ENCODE measurements around the gene MSANTD2.

MSANTD2 gene

GRCh38 chr11:124807660-124808270 lies 7.6 kb upstream of the MSANTD2 start:
- Histone ChIP-seq H3K27me3 (ENCODE audit: insufficient read depth, low read length) (no peaks in the 10 kb centered on the region), H4K20me1 (ENCODE audit: insufficient read depth, low read length) (no peaks in the 10 kb centered on the region)

DNA sequence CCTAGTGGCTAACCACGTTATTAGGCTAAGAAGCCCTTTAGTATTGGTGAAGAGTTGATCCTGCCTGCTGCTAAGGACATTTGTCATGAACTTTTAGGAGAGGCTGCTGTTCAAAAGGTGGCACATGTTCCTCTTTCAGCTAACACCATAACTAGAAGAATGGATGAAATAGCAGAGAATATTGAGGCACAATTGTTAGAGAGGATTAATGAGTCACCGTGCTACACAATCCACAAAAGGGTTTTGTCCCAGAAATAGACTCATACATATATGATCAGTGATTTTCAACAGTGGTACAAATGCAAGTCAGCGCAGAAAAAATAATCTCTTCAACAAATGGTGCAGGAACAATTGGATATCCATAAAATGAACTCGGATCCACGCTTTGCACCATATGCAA lies 7.0 kb upstream of the MSANTD2 start:
- no peak overlapping the region for H3K27ac ChIP-seq (ENCODE audit: low read depth, low read length, poor library complexity, severe bottlenecking)
- no peaks in the 10 kb centered on the region for H3K36me3 ChIP-seq (ENCODE audit: insufficient read depth, low read length)
- H3K4me2 ChIP-seq (ENCODE audit: low read length) = no peak overlapping the region
- no peaks in the 10 kb centered on the region for H3K79me2 ChIP-seq (ENCODE audit: insufficient read depth, low read length)
- no peak overlapping the region for H3K4me3 ChIP-seq (ENCODE audit: low read depth, low read length, poor library complexity, severe bottlenecking)
- no peaks in the 10 kb centered on the region for H4K20me1 ChIP-seq (ENCODE audit: insufficient read depth, low read length)
- no peaks in the 10 kb centered on the region for H3K4me1 ChIP-seq (ENCODE audit: insufficient read depth, low read length, severe bottlenecking)
- no peak for TF ChIP-seq EZH2 (IDR thresholded peaks at IDR 0.05; ENCODE audit: borderline replicate concordance, low read length)
- TF ChIP-seq, protein P1, sequence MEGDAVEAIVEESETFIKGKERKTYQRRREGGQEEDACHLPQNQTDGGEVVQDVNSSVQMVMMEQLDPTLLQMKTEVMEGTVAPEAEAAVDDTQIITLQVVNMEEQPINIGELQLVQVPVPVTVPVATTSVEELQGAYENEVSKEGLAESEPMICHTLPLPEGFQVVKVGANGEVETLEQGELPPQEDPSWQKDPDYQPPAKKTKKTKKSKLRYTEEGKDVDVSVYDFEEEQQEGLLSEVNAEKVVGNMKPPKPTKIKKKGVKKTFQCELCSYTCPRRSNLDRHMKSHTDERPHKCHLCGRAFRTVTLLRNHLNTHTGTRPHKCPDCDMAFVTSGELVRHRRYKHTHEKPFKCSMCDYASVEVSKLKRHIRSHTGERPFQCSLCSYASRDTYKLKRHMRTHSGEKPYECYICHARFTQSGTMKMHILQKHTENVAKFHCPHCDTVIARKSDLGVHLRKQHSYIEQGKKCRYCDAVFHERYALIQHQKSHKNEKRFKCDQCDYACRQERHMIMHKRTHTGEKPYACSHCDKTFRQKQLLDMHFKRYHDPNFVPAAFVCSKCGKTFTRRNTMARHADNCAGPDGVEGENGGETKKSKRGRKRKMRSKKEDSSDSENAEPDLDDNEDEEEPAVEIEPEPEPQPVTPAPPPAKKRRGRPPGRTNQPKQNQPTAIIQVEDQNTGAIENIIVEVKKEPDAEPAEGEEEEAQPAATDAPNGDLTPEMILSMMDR (IDR thresholded peaks at IDR 0.05; ENCODE audit: low read length) = no peak
- no peak overlapping the region for H3K9ac ChIP-seq (ENCODE audit: low read length)
- H3F3A ChIP-seq (ENCODE audit: insufficient read depth, low read length) = no peaks in the 10 kb centered on the region
- H3K9me3 ChIP-seq (ENCODE audit: low read length) = no peaks in the 10 kb centered on the region
- H2AFZ ChIP-seq (ENCODE audit: low read length) = no peak overlapping the region
- H3K9me2 ChIP-seq (ENCODE audit: low read depth, low read length) = no peaks in the 10 kb centered on the region
- H3K27me3 ChIP-seq (ENCODE audit: insufficient read depth, low read length) = no peaks in the 10 kb centered on the region

More at GRCh38 chr11:124807660-124808270, 7.6 kb upstream of the MSANTD2 start:
- no peaks in the 10 kb centered on the region for H3K9me2 ChIP-seq (ENCODE audit: low read depth, low read length)
- no peak overlapping the region for H3K9ac ChIP-seq (ENCODE audit: low read length)
- TF ChIP-seq, protein P1 (IDR thresholded peaks at IDR 0.05; ENCODE audit: low read length) = no peak
- no peak for TF ChIP-seq EZH2 (IDR thresholded peaks at IDR 0.05; ENCODE audit: borderline replicate concordance, low read length)
- no peak overlapping the region for H2AFZ ChIP-seq (ENCODE audit: low read length)
- H3K4me1 ChIP-seq (ENCODE audit: insufficient read depth, low read length, severe bottlenecking) = no peaks in the 10 kb centered on the region
- H3K4me3 ChIP-seq (ENCODE audit: low read depth, low read length, poor library complexity, severe bottlenecking) = no peak overlapping the region
- H3K4me2 ChIP-seq (ENCODE audit: low read length) = no peak overlapping the region
- no peaks in the 10 kb centered on the region for H3K9me3 ChIP-seq (ENCODE audit: low read length)
- H3F3A ChIP-seq (ENCODE audit: insufficient read depth, low read length) = no peaks in the 10 kb centered on the region
- no peaks in the 10 kb centered on the region for H3K79me2 ChIP-seq (ENCODE audit: insufficient read depth, low read length)
- no peaks in the 10 kb centered on the region for H3K36me3 ChIP-seq (ENCODE audit: insufficient read depth, low read length)
- H3K27ac ChIP-seq (ENCODE audit: low read depth, low read length, poor library complexity, severe bottlenecking) = no peak overlapping the region

- Histone ChIP-seq H2AFZ (ENCODE audit: low read length) (no peak overlapping the region), H3K4me2 (ENCODE audit: low read length) (no peak overlapping the region), H3K27me3 (ENCODE audit: insufficient read depth, low read length) (no peaks in the 10 kb centered on the region), H3K79me2 (ENCODE audit: insufficient read depth, low read length) (no peaks in the 10 kb centered on the region), H3K9me2 (ENCODE audit: low read depth, low read length) (no peaks in the 10 kb centered on the region), H3F3A (ENCODE audit: insufficient read depth, low read length) (no peaks in the 10 kb centered on the region), H3K4me1 (ENCODE audit: insufficient read depth, low read length, severe bottlenecking) (peaks cover 8% of the 10 kb centered on the region), H3K27ac (ENCODE audit: low read depth, low read length, poor library complexity, severe bottlenecking) (no peak overlapping the region), H3K4me3 (ENCODE audit: low read depth, low read length, poor library complexity, severe bottlenecking) (no peak overlapping the region), H3K36me3 (ENCODE audit: insufficient read depth, low read length) (no peaks in the 10 kb centered on the region), H3K9me3 (ENCODE audit: low read length) (no peaks in the 10 kb centered on the region), H4K20me1 (ENCODE audit: insufficient read depth, low read length) (no peaks in the 10 kb centered on the region), H3K9ac (ENCODE audit: low read length) (no peak overlapping the region)
- TF ChIP-seq, protein P1 (IDR thresholded peaks at IDR 0.05; ENCODE audit: low read length) = no peak
- no peak for TF ChIP-seq EZH2 (IDR thresholded peaks at IDR 0.05; ENCODE audit: borderline replicate concordance, low read length)
These were observed 4.7 kb upstream of the MSANTD2 start for GRCh38 chr11:124804884-124805283.

All from OCI-LY1 (cell line).